HG03060 (cell line): ENCODE results near the gene PRPSAP1.

Source experiments
- ATAC-seq: cut with Tn5 transposase; IDR thresholded peaks from one replicate; pipeline ENCODE4 v1.9.1; 2021; ENCODE audit warnings: low read depth, moderate number of reproducible peaks; ENCODE audit not compliant: unreplicated experiment

Gene PRPSAP1

DNA sequence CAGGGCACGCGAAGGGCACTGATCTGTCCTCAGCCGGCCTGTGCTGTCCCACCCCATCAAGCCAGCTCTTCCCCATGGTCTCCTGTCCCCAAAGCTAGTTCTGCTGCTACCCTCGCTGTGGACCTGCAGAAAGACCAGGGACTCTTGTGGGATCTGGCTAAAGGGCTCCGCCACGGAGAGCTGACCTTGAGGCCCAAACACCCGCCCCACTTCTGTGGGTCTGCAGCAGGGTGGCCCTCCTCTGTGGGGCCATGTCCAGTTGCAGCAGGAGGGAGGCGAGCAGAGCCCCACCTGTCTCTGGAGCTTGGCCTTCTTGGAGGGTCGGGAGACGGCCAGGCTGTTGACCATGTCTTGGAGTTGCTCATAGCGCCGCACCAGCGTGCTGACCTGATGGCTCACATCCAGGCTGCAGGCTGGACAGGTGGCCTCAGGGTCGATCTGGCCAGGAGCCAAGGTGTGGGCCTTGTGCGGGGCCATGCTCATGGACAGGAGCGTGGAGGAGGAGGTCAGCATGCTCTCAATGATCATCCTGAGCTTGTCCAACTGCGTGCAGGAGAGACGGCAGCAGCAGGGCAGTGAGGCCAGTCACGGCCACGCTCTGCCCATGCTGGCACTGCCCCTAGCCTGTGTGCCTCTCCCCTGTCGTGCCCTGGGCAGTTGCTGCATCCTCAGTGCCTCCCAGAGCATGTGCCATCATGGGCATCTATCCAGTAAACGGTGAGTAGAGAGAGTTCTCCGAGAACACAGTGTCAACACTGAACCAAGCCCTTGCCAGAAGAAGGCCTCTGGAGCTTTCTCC, 71.9 kb downstream of the PRPSAP1 start:
- no peak for ATAC-seq

- no peak for ATAC-seq
Observed at GRCh38 chr17:76280650-76281049, 73.1 kb downstream of the PRPSAP1 start.

GRCh38 chr17:76279742-76280287, 73.9 kb downstream of the PRPSAP1 start:
- ATAC-seq = no peak

GRCh38 chr17:76278952-76279741, 74.6 kb downstream of the PRPSAP1 start:
- no peak for ATAC-seq

DNA sequence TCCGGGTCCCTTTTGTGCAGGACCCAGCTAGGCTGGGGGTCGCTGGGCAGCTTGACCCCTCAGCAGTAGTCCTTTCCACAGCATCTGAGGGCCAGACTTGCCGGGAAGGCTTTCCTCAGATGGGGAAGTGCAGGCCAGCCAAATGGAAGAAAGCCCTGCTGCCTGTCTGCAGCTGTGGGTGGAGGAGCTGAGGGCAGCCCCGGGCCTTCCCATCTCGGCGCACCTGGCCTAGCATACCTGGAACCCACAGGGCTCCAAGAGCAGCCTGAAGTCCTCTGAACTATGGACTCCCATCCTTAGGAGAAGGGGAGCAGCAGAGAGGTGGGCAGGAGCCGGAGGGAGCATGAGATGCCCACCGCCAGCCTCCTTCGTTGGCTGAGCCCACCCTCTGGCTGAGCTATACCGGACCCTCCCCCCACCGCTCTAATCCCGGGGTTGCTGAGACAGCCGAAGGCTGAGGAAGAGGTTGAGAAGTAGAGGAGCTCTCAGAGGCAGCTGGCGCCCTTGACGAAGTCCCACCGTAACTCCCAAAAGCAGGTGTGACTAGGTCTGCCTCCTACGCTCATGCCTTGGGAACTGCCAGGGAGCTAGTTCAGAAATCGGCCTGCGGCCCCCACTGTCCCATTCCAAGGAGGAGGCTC, 75.3 kb downstream of the PRPSAP1 start:
- no peak for ATAC-seq

- no peak for ATAC-seq
Observed at GRCh38 chr17:76277300-76278267, 76.1 kb downstream of the PRPSAP1 start.

DNA sequence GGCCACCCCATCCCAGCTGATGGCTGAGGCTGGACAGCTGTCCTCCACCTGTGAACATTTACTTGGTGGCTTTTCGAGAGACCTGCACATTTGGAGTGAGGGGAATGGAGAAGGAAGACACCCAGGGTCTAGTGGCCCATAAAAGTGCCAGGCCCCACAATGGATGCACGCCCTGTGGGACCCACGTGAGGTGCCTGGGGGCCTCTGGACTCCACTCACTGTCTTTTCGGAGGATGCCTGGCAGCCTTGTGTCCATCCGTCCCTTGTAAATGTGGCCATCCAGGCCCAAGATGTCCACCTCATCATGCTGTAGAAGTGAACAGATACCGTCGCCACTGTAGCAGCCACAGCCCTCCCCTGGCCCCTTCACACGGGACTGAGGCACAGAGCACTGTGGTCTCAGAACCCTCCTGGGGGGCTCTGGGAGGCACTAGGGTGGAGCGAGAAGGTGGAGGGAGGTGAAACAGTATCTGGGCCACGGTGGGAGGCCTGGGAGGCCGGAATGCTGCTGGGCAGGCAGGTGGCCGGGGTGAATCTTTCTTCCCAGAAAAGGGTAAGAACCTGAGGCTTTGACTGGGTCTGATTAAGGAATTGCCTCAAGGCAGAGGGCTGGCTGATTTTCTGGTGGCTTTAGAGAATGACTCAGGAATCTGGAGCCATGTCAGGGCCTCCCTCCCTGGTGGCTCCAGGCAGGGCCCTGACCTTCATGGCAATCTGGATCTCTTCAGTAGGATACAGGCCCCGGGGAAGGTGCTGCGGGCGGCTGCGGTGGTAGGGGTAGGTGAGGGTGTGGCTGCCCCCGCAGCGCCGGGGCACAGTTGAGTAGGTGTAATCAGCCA, 77.0 kb downstream of the PRPSAP1 start:
- no peak for ATAC-seq

DNA sequence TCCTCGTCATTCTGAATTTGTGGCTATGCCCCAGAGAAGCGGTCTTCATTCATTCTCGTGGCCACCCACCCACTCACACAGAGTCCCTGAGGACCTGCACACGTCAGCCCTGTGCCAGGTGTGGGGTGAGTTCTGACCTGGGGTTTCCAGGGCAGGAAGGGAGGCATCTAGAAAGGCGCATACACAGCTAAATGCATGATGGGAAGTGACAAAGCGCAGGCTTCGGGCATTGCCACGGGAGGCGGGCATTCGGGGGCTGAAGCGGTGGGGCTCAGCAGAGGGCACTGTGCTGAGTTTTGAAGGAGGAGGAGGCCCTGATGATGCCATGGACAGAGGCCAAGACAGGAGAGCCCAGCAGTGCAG, 77.7 kb downstream of the PRPSAP1 start:
- ATAC-seq = no peak

DNA sequence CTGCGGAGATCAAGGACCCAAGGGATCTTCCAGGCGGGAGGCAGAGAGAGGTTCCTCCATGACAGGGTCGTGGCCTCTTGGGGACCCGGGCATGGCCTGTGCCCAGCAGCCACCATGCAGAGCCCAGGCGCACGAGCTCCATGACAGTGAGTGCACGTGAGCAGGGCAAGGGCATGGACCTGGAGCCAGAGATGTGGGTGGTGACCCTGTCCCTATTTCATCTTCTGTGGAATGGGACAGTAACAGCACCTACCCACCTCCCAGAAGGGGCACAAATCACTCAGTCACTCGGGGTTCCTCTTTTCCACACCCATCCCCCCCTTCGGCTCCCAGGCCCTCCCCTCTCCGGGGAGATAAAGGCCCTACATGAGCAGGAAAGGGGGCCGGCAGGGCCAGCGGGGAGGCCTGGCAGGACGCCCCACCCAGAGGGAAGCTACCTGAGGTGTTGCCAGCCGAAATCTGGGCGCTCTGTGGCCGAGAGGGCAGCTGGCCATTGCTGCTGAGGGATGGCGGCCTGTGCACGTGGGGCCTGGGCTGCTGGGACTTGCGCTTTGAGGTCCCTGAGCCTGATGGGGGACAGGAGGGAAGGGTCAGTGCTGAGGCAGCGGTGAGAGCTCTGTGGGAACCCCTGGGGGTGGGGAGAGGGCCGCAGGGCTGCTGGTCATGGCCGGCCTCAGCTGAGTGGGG, 78.2 kb downstream of the PRPSAP1 start:
- no peak for ATAC-seq

GRCh38 chr17:76274112-76274956, 79.4 kb downstream of the PRPSAP1 start:
- ATAC-seq = no peak

DNA sequence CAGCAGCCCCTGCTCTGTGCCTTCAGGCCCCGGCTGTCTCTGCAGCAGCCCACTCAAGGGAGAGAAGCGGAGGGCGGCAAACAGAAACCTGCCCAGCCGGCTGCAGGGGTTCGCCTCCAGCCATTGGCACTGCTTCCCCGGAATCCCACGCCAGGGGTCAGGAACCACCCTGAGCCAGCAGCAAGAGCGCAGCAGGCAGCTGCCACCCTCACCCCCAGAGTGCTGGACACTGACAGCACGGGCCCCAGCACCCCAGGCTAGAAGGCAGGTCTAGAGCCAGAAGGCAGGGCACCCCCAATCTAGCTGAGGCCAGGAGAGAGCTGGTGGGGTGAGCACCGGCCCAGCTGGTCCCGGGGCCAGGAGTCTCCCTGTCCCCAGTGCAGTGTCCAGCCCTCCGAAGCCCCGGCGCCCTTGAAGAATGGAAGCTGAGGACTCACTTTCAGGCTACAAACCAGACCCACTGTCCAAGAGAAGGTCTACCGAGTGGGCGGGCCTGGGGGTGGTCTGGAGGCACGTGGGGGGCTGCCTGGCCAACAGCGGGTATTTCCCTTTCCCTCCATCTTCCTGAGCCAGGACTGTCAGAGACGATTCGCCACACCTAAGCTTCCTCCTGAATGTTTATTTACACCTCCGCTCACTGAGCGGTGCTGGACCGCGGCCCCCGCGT, 80.1 kb downstream of the PRPSAP1 start:
- ATAC-seq = no peak

- ATAC-seq = no peak
Observed at GRCh38 chr17:76272541-76273444, 80.9 kb downstream of the PRPSAP1 start.

DNA sequence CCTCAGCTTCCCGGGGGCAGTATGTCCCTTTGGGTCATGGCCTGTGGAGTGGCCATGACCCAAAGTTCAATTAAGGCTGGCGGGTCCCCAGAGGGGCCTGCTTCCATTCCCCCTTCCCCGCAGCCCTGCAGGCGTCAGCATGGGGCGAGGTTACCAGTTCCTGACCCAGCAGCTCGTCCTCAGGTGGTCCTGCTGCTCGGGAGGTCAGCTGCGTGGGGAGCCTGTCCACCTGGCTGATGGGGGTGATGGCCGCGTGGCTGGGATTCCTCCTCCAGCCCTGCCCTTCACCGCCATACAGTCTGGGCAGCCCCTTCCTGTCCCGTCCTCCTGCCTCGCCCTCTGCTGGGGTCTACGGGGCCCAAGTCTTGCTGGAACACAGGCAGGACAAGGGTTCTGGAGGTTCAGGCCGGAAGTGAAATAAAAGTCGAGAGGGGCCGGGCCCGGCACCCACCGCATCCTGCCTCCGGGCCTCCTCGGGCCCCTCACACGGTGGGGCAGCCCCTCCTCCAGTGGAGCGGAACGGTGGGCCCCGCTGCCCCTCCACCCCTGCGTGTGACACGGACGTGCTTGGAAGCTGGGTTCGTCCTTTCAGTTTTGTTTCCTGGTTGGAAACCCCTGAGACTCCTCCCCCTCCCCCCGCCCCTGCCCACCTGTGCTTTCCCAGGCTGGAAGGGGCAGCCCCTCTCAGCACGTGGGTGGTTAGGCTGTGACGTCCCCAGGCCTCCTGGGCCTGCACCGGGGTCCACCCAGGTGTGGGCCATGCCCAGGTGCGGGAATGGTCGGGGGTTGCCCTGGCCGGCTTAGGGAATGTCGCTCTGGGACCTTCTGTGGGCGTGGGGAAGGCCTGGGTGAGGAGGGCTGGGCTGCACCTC, 81.8 kb downstream of the PRPSAP1 start:
- ATAC-seq = peak; percentile 29

- no peak for ATAC-seq
Observed at GRCh38 chr17:76270770-76271668, 82.7 kb downstream of the PRPSAP1 start.
